A673 (cell line): ENCODE results near the gene GALNTL6.

ENCODE experiments used
- EZH2 ChIP-seq: fragments of 200-600 bp; sonication (generic); IDR thresholded peaks from 2 replicates; pipeline ENCODE4 v1.6.1; 2017; ENCODE audit warnings: borderline replicate concordance, low read depth, mild to moderate bottlenecking, mixed read lengths, antibody characterized with exemption, low read length; ENCODE audit not compliant: poor library complexity, severe bottlenecking
- TF ChIP-seq, protein P1 (sequence below): fragments of 300-800, 200-600 bp; sonication (generic); conservative IDR thresholded peaks from 2 replicates; pipeline ENCODE4 v1.5.1; 2017; ENCODE audit warnings: low read depth, mild to moderate bottlenecking, antibody characterized with exemption, low read length, moderate library complexity, mixed read lengths

DNA sequence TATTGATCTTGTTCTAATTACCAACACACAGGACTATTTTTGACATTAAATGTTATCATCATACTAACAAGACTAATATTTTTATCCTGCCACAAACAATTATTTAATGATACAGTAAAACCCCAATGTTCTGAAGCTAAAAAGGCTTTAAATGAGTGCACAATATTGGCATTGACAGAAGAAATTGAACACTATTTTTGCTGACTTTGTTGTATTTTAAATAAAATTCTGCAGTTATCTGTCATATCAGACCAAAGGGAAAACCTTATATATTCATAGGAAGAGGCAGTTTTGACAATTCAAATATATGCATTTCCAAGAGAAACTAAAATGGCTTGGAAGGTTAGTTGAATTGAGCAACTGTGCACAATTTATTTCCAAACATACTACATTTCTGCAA, 957.6 kb downstream of the GALNTL6 start:
- TF ChIP-seq, protein P1, sequence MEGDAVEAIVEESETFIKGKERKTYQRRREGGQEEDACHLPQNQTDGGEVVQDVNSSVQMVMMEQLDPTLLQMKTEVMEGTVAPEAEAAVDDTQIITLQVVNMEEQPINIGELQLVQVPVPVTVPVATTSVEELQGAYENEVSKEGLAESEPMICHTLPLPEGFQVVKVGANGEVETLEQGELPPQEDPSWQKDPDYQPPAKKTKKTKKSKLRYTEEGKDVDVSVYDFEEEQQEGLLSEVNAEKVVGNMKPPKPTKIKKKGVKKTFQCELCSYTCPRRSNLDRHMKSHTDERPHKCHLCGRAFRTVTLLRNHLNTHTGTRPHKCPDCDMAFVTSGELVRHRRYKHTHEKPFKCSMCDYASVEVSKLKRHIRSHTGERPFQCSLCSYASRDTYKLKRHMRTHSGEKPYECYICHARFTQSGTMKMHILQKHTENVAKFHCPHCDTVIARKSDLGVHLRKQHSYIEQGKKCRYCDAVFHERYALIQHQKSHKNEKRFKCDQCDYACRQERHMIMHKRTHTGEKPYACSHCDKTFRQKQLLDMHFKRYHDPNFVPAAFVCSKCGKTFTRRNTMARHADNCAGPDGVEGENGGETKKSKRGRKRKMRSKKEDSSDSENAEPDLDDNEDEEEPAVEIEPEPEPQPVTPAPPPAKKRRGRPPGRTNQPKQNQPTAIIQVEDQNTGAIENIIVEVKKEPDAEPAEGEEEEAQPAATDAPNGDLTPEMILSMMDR: no peak
- no peak for TF ChIP-seq EZH2
